ENCODE measurements around the gene MAD1L1. TPM values are rescaled to one million over a fixed set of nuclear protein-coding genes. Genes with fewer than 3 reads are reported as not detected.

Gene MAD1L1
- total RNA-seq, 1 experiment from 2014 or later = 38.5 TPM

DNA sequence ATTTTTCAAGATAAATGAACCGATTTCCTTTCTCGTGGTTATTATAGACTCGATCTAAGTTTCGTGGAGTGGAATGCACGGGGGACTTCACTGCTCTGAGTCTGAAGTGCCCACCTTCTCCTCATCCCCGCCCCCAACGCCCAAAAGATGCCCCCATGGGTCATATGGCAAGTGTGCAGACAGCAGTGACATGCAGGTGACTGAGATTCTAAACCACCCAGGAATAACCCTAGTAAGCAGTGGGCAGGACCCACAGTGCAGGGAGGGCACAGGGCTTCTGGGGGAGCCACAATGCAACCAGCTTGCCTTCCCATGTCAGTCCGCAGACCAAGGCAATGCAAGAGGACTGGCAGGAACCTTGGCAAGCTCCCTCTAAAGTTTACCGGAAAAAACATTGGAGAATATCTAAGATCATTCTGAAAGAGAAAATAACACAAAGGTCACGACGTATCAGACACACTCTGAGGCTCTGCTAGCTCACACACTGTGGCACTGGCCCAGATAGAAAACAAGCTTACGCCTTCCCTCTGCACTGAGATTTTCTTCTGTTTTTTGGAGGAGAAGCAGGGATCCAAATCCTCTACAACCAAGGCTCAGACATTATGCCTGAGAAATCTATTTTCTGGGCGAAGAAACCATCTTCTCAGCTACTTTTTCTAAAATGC is 239.6 kb downstream of the MAD1L1 start:
- no peak overlapping the region for H3K27ac ChIP-seq (ENCODE audit: low read depth, low read length)
- DNase-seq (ENCODE audit: low read depth, low spot score) (no peak), ATAC-seq (no peak)
- H3K9me2 ChIP-seq (ENCODE audit: insufficient read depth) = no peaks in the 10 kb centered on the region
- BruUV-seq (replicated peaks) = no TSS peak
- TF ChIP-seq, protein P1, sequence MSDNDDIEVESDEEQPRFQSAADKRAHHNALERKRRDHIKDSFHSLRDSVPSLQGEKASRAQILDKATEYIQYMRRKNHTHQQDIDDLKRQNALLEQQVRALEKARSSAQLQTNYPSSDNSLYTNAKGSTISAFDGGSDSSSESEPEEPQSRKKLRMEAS (IDR thresholded peaks at IDR 0.05) = no peak
- TF ChIP-seq, protein P2, sequence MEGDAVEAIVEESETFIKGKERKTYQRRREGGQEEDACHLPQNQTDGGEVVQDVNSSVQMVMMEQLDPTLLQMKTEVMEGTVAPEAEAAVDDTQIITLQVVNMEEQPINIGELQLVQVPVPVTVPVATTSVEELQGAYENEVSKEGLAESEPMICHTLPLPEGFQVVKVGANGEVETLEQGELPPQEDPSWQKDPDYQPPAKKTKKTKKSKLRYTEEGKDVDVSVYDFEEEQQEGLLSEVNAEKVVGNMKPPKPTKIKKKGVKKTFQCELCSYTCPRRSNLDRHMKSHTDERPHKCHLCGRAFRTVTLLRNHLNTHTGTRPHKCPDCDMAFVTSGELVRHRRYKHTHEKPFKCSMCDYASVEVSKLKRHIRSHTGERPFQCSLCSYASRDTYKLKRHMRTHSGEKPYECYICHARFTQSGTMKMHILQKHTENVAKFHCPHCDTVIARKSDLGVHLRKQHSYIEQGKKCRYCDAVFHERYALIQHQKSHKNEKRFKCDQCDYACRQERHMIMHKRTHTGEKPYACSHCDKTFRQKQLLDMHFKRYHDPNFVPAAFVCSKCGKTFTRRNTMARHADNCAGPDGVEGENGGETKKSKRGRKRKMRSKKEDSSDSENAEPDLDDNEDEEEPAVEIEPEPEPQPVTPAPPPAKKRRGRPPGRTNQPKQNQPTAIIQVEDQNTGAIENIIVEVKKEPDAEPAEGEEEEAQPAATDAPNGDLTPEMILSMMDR (IDR thresholded peaks at IDR 0.05 in 2 of 3, conservative IDR thresholded peaks at IDR 0.05 in 1 of 3; ENCODE audit: borderline replicate concordance in 1 of 3, insufficient read depth in 1 of 3, low read depth in 2 of 3, low read length in 2 of 3) = no peak
- TF ChIP-seq, protein P3, sequence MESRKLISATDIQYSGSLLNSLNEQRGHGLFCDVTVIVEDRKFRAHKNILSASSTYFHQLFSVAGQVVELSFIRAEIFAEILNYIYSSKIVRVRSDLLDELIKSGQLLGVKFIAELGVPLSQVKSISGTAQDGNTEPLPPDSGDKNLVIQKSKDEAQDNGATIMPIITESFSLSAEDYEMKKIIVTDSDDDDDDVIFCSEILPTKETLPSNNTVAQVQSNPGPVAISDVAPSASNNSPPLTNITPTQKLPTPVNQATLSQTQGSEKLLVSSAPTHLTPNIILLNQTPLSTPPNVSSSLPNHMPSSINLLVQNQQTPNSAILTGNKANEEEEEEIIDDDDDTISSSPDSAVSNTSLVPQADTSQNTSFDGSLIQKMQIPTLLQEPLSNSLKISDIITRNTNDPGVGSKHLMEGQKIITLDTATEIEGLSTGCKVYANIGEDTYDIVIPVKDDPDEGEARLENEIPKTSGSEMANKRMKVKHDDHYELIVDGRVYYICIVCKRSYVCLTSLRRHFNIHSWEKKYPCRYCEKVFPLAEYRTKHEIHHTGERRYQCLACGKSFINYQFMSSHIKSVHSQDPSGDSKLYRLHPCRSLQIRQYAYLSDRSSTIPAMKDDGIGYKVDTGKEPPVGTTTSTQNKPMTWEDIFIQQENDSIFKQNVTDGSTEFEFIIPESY (IDR thresholded peaks at IDR 0.05; ENCODE audit: extremely low read depth, insufficient replicate concordance, low read length) = no peak
- TF ChIP-seq EZH2 (IDR thresholded peaks at IDR 0.05) (no peak), ZFX (IDR thresholded peaks at IDR 0.05) (no peak), SP1 (IDR thresholded peaks at IDR 0.05; ENCODE audit: low read depth) (no peak), EGR1 (IDR thresholded peaks at IDR 0.05; ENCODE audit: low read depth) (no peak), CEBPB (IDR thresholded peaks at IDR 0.05; ENCODE audit: low read depth) (no peak), TCF7L2 (IDR thresholded peaks at IDR 0.05; ENCODE audit: borderline replicate concordance, extremely low read depth, insufficient read depth, insufficient read length) (no peak), YY1 (IDR thresholded peaks at IDR 0.05; ENCODE audit: extremely low read depth, insufficient replicate concordance, low read depth, low read length) (no peak), RAD21 (IDR thresholded peaks at IDR 0.05; ENCODE audit: low read depth) (no peak), POLR2AphosphoS5 (IDR thresholded peaks at IDR 0.05; ENCODE audit: low read depth, low read length) (no peak), POLR2A (IDR thresholded peaks at IDR 0.05; ENCODE audit: borderline replicate concordance, extremely low read depth, insufficient read depth, insufficient read length) (no peak), FOSL1 (IDR thresholded peaks at IDR 0.05; ENCODE audit: low read depth) (no peak), SRF (IDR thresholded peaks at IDR 0.05; ENCODE audit: low read depth) (no peak), ZNF274 (IDR thresholded peaks at IDR 0.05; ENCODE audit: low read depth, low read length) (no peak), JUND (IDR thresholded peaks at IDR 0.05) (no peak)
- TF ChIP-seq, protein P4, sequence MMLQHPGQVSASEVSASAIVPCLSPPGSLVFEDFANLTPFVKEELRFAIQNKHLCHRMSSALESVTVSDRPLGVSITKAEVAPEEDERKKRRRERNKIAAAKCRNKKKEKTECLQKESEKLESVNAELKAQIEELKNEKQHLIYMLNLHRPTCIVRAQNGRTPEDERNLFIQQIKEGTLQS (IDR thresholded peaks at IDR 0.05) = no peak
- TF ChIP-seq, protein P5, sequence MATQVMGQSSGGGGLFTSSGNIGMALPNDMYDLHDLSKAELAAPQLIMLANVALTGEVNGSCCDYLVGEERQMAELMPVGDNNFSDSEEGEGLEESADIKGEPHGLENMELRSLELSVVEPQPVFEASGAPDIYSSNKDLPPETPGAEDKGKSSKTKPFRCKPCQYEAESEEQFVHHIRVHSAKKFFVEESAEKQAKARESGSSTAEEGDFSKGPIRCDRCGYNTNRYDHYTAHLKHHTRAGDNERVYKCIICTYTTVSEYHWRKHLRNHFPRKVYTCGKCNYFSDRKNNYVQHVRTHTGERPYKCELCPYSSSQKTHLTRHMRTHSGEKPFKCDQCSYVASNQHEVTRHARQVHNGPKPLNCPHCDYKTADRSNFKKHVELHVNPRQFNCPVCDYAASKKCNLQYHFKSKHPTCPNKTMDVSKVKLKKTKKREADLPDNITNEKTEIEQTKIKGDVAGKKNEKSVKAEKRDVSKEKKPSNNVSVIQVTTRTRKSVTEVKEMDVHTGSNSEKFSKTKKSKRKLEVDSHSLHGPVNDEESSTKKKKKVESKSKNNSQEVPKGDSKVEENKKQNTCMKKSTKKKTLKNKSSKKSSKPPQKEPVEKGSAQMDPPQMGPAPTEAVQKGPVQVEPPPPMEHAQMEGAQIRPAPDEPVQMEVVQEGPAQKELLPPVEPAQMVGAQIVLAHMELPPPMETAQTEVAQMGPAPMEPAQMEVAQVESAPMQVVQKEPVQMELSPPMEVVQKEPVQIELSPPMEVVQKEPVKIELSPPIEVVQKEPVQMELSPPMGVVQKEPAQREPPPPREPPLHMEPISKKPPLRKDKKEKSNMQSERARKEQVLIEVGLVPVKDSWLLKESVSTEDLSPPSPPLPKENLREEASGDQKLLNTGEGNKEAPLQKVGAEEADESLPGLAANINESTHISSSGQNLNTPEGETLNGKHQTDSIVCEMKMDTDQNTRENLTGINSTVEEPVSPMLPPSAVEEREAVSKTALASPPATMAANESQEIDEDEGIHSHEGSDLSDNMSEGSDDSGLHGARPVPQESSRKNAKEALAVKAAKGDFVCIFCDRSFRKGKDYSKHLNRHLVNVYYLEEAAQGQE (IDR thresholded peaks at IDR 0.05; ENCODE audit: low read depth) = no peak
- H4K20me1 ChIP-seq (ENCODE audit: insufficient read depth) = no peaks in the 10 kb centered on the region
- no peaks in the 10 kb centered on the region for H3K4me1 ChIP-seq (ENCODE audit: control insufficient read depth in 1 of 2, insufficient read depth in 2 of 2, low read length in 2 of 2)
- H3K79me2 ChIP-seq (ENCODE audit: insufficient read depth, low read length) = no peaks in the 10 kb centered on the region
- no peak overlapping the region for H3K4me2 ChIP-seq (ENCODE audit: low read length)
- ChIA-PET POLR2A (no interaction called here), RAD21 (ENCODE audit: low non-redundant PET in 1 of 2, low total read pairs in 2 of 2, uncharacterized antibody in 2 of 2, unreplicated experiment in 2 of 2) (interaction anchor here in 1 of 2 experiments (0.5 kb wide), 1 partner anchor 414 kb away, joined by 3 read pairs; no protein-coding TSS in a partner anchor), CTCF (no interaction called here)
- H3K9ac ChIP-seq (ENCODE audit: low read length) = no peak overlapping the region
- H3K9me3 ChIP-seq (ENCODE audit: control insufficient read depth in 1 of 2, insufficient read depth in 1 of 2, low read depth in 1 of 2, low read length in 2 of 2) = no peaks in the 10 kb centered on the region
- intact Hi-C loops (cut with micrococcal nuclease) = no loop called here
- no peak overlapping the region for H2AFZ ChIP-seq (ENCODE audit: low read depth, low read length, poor library complexity, severe bottlenecking)
- H3K27me3 ChIP-seq (ENCODE audit: insufficient read depth, low read length) = no peaks in the 10 kb centered on the region
- no peak overlapping the region for H3K4me3 ChIP-seq (replicated peaks in 1 of 2; ENCODE audit: low read depth in 1 of 2, low read length in 2 of 2)
- H3K36me3 ChIP-seq (ENCODE audit: control insufficient read depth in 1 of 2, insufficient read depth in 2 of 2, low read length in 2 of 2) = no peaks in the 10 kb centered on the region
